Uterus (tissue), 4 donors: ENCODE data around the gene NEUROD2. TPM values are rescaled to one million over a fixed set of nuclear protein-coding genes. Genes with fewer than 3 reads are reported as not detected.

Source experiments
- DNase-seq, 2 donors: peaks; one replicate each; pipeline ENCODE4 v3.0.0-alpha.2; 2019 to 2020
- H3K27ac ChIP-seq, 2 donors: fragments of 200-600 bp; sonication (generic); 1 replicate in 1 of 2; 2 replicates in 1 of 2; pipeline ENCODE4 v1.5.1; 2016 to 2018
- H3K27me3 ChIP-seq, 2 donors: fragments of 200-600 bp; sonication (generic); one replicate each; pipeline ENCODE4 v1.5.1; 2018 to 2019; ENCODE audit warnings: control low read depth in 1 of 2
- H3K36me3 ChIP-seq, 2 donors: fragments of 200-600 bp; sonication (generic); one replicate each; pipeline ENCODE4 v1.5.1; 2019; ENCODE audit warnings: control low read depth in 1 of 2
- H3K4me1 ChIP-seq, 2 donors: fragments of 200-600 bp; sonication (generic); one replicate each; pipeline ENCODE4 v1.5.1; 2018 to 2019; ENCODE audit warnings: control low read depth in 1 of 2
- H3K4me3 ChIP-seq, 2 donors: fragments of 200-600 bp; sonication (generic); 1 replicate in 1 of 2; 2 replicates in 1 of 2; pipeline ENCODE4 v1.5.1; 2018 to 2019; ENCODE audit warnings: mild to moderate bottlenecking in 1 of 2
- H3K9me3 ChIP-seq, 2 donors: fragments of 200-600 bp; sonication (generic); one replicate each; pipeline ENCODE4 v1.5.1; 2019; ENCODE audit warnings: control low read depth in 1 of 2
- CTCF ChIP-seq, 4 experiments: fragments of 200-600 bp in 2 of 4; fragments of 450-650 bp in 2 of 4; sonication (generic) in 2 of 4; IDR thresholded peaks; one replicate each; pipeline ENCODE4 v1.5.1; 2016 to 2019; ENCODE audit warnings: antibody characterized with exemption in 4 of 4, mild to moderate bottlenecking in 2 of 4, moderate library complexity in 1 of 4
- POLR2A ChIP-seq, 2 donors: fragments of 450-650 bp; IDR thresholded peaks; one replicate each; pipeline ENCODE4 v1.6.1; 2016; ENCODE audit warnings: antibody characterized with exemption in 2 of 2, mild to moderate bottlenecking in 1 of 2, moderate library complexity in 1 of 2
- intact Hi-C: fragments of 100-400 bp; cut with DNase I; formaldehyde crosslinking; loops from one replicate; pipeline ENCODE4 v1.15.1; 2023; ENCODE audit warnings: low total_unique reads
- total RNA-seq, 4 donors: library from RNA; depleted of rRNA in 3 of 4; stranded (reverse); fragments of >200 nt in 3 of 4; gene quantifications; one replicate each; pipeline versions ENCODE4 v1.1.0 to v1.2.4, GENCODE V29; 2014 to 2023
- donor health status: DM: yes; HTN: yes; CAD: no.

The NEUROD2 gene
- total RNA-seq, 4 donors from 2014 or later: not detected

- TF ChIP-seq CTCF (IDR thresholded peaks at IDR 0.05) (no peak), POLR2A (IDR thresholded peaks at IDR 0.05) (no peak)
- H3K9me3 ChIP-seq: no peaks in the 10 kb centered on the region
- H3K4me3 ChIP-seq: no peak overlapping the region
- H3K36me3 ChIP-seq: no peaks in the 10 kb centered on the region
- intact Hi-C loops: loop anchor here (10.0 kb wide), 1 partner anchor 45 kb away; the partner anchor contains the start of gene PGAP3
- no peak overlapping the region for H3K27ac ChIP-seq
- no peak for DNase-seq
- H3K27me3 ChIP-seq: no peaks in the 10 kb centered on the region
- peaks cover 7 to 19% of the 10 kb centered on the region in 2 donors for H3K4me1 ChIP-seq
These were observed 32.1 kb upstream of the NEUROD2 start for GRCh38 chr17:39639566-39640458.

- intact Hi-C loops: loop anchor here (10.0 kb wide), 1 partner anchor 46 kb away; the partner anchor contains the start of gene PGAP3
- no peak for DNase-seq
- H3K9me3 ChIP-seq: no peaks in the 10 kb centered on the region
- no peak overlapping the region for H3K27ac ChIP-seq
- TF ChIP-seq POLR2A (IDR thresholded peaks at IDR 0.05) (no peak), CTCF (IDR thresholded peaks at IDR 0.05) (no peak)
- H3K4me3 ChIP-seq: no peak overlapping the region
- H3K4me1 ChIP-seq: peaks cover 7 to 19% of the 10 kb centered on the region in 2 donors
- no peaks in the 10 kb centered on the region for H3K36me3 ChIP-seq
- no peaks in the 10 kb centered on the region for H3K27me3 ChIP-seq
These were observed 31.3 kb upstream of the NEUROD2 start for GRCh38 chr17:39639043-39639442.

- intact Hi-C loops: loop anchor here (10.0 kb wide), 1 partner anchor 46 kb away; the partner anchor contains the start of gene PGAP3
- H3K27me3 ChIP-seq: no peaks in the 10 kb centered on the region
- H3K4me1 ChIP-seq: peaks cover 7 to 19% of the 10 kb centered on the region in 2 donors
- peak overlapping the region in 1 of 2 donors; percentile 59 for H3K4me3 ChIP-seq
- no peak for DNase-seq
- no peaks in the 10 kb centered on the region for H3K9me3 ChIP-seq
- H3K27ac ChIP-seq: no peak overlapping the region
- no peaks in the 10 kb centered on the region for H3K36me3 ChIP-seq
- TF ChIP-seq POLR2A (IDR thresholded peaks at IDR 0.05) (no peak), CTCF (IDR thresholded peaks at IDR 0.05) (no peak)
These were observed 30.6 kb upstream of the NEUROD2 start for GRCh38 chr17:39638317-39638716.

- H3K27ac ChIP-seq: peak within 1 kb of the TSS; percentile 89 to 93
- TF ChIP-seq CTCF (IDR thresholded peaks at IDR 0.05) (peak in 3 of 4 experiments; percentile 9 to 38 (median 25)), POLR2A (IDR thresholded peaks at IDR 0.05) (peak; percentile 39 to 64)
- H3K4me3 ChIP-seq: peak within 1 kb of the TSS; percentile 59 to 88
- DNase-seq: peak; percentile 90 to 91
- no peaks in the 10 kb centered on the region for H3K27me3 ChIP-seq
- no peaks in the 10 kb centered on the region for H3K9me3 ChIP-seq
- H3K36me3 ChIP-seq: no peaks in the 10 kb centered on the region
- H3K4me1 ChIP-seq: peaks cover 7 to 19% of the 10 kb centered on the region in 2 donors
- intact Hi-C loops: loop anchor here (10.0 kb wide), 1 partner anchor 48 kb away; the partner anchor contains the start of gene PGAP3
These were observed 29.4 kb upstream of the NEUROD2 start, which contains the start of gene STARD3 for GRCh38 chr17:39636927-39637736. TSS of gene STARD3 (plus strand) at chr17:39637144. CDS start at chr17:39653532, 16,388 bp downstream.
